H1 (cell line): ENCODE measurements around the gene SLC25A48. TPM values are rescaled to one million over a fixed set of nuclear protein-coding genes. Genes with fewer than 3 reads are reported as not detected.

Experiments
- GABPA ChIP-seq: IDR thresholded peaks from 2 replicates; pipeline ENCODE4 v1.6.1; 2011; ENCODE audit warnings: mild to moderate bottlenecking, low read length, moderate library complexity, borderline replicate concordance; ENCODE audit not compliant: insufficient read depth
- KDM1A ChIP-seq: fragments of 200-600, 300-600 bp; sonication (generic); IDR thresholded peaks from 2 replicates; pipeline ENCODE4 v1.7.1; 2016; ENCODE audit warnings: mild to moderate bottlenecking, low read length, borderline replicate concordance
- POLR2A ChIP-seq, 2 experiments: IDR thresholded peaks; 1 replicate in 1 of 2; 2 replicates in 1 of 2; pipeline ENCODE4 v1.6.1; 2011; ENCODE audit warnings: low read depth in 2 of 2, low read length in 2 of 2, mild to moderate bottlenecking in 2 of 2; ENCODE audit errors: control extremely low read depth in 1 of 2
- ZNF274 ChIP-seq: IDR thresholded peaks from 2 replicates; pipeline ENCODE4 v1.7.0; 2012; ENCODE audit warnings: low read length, borderline replicate concordance; ENCODE audit errors: extremely low read depth
- polyA plus RNA-seq, 7 experiments: library from polyadenylated mRNA; depleted of rRNA in 3 of 7; stranded (reverse) in 5 of 7; unstranded in 2 of 7; fragments of >200 nt in 5 of 7; fragments of 200-250 nt in 2 of 7; gene quantifications; 1 replicate in 5 of 7; 2 replicates in 1 of 7; 4 replicates in 1 of 7; pipeline versions ENCODE4 v1.2.1 to v1.2.3, GENCODE V29; 2011 to 2013; ENCODE audit warnings: missing spikeins in 2 of 7, mixed read lengths in 2 of 7
- total RNA-seq: library from RNA; stranded (reverse); fragmentation: NEBNext Ultra II Directional; extraction: Animal tissue kit (Norgen Biotek cat#: 25700); gene quantifications from 2 replicates; pipeline ENCODE4 v1.2.1, GENCODE V29; 2021
- TF ChIP-seq, protein P1 (sequence below): fragments of 300-600 bp; sonication (generic); IDR thresholded peaks from 2 replicates; pipeline ENCODE4 v1.7.1; 2012; ENCODE audit warnings: low read length, moderate library complexity, mild to moderate bottlenecking, inconsistent platforms; ENCODE audit not compliant: insufficient replicate concordance
- TF ChIP-seq, protein P2 (sequence below): IDR thresholded peaks from 2 replicates; pipeline ENCODE4 v1.6.1; 2012; ENCODE audit warnings: inconsistent platforms
- TF ChIP-seq, protein P3 (sequence below): IDR thresholded peaks from 2 replicates; pipeline ENCODE4 v1.6.1; 2011; ENCODE audit warnings: low read length, improper control_type of control experiment

The SLC25A48 gene
- total and polyA plus RNA-seq, 2 of the 8 experiments (the other 6 are each of a cell fraction or from before 2014, with no cell fraction given): 1.3 to 1.8 TPM

DNA sequence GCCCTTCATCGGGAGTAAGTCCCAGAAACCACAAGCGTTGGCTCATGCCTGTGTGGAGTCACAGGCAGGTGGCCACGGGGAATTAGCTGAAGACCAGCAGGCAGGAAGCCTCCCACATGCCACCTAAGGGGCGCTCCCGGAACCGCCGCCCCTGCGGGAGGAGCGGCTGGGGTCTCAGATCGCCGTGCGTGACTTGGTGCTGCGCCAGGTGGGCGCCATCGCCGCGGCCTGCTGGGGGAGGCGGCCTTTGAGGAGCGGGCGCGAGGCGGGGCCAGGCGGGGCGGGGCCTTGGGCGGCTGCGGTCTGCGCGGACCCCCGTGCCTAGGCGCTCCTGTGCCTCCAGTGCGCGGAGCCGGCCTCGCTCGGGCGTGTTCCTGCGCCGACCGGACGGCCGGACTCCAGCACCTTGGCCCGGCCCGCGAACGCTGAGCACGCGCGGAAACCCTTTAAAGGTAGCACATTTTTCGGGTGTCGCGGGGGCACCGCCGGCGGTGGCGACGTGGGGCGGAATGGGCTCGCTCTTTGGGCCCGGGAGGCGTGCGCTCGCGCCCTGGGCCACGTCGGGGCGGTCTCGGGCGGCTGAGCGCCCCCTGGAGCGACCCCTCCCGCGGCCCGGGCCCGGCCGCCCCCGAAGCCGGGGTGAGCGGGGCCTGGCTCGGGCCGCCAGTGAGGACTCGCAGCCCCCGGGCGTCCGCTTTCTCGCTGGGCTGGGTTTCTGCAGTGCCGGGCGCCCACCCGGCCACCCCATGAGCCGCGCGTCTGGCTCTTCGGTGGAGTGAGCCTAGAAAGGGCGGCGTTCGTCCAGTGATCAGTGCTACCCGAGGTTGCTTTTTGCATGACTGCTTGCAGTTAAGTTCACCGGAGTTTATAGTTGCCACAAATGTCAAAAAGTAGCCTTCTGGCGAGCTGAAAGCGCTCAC, 95.8 kb downstream of the SLC25A48 start (continued):
- TF ChIP-seq, protein P1, sequence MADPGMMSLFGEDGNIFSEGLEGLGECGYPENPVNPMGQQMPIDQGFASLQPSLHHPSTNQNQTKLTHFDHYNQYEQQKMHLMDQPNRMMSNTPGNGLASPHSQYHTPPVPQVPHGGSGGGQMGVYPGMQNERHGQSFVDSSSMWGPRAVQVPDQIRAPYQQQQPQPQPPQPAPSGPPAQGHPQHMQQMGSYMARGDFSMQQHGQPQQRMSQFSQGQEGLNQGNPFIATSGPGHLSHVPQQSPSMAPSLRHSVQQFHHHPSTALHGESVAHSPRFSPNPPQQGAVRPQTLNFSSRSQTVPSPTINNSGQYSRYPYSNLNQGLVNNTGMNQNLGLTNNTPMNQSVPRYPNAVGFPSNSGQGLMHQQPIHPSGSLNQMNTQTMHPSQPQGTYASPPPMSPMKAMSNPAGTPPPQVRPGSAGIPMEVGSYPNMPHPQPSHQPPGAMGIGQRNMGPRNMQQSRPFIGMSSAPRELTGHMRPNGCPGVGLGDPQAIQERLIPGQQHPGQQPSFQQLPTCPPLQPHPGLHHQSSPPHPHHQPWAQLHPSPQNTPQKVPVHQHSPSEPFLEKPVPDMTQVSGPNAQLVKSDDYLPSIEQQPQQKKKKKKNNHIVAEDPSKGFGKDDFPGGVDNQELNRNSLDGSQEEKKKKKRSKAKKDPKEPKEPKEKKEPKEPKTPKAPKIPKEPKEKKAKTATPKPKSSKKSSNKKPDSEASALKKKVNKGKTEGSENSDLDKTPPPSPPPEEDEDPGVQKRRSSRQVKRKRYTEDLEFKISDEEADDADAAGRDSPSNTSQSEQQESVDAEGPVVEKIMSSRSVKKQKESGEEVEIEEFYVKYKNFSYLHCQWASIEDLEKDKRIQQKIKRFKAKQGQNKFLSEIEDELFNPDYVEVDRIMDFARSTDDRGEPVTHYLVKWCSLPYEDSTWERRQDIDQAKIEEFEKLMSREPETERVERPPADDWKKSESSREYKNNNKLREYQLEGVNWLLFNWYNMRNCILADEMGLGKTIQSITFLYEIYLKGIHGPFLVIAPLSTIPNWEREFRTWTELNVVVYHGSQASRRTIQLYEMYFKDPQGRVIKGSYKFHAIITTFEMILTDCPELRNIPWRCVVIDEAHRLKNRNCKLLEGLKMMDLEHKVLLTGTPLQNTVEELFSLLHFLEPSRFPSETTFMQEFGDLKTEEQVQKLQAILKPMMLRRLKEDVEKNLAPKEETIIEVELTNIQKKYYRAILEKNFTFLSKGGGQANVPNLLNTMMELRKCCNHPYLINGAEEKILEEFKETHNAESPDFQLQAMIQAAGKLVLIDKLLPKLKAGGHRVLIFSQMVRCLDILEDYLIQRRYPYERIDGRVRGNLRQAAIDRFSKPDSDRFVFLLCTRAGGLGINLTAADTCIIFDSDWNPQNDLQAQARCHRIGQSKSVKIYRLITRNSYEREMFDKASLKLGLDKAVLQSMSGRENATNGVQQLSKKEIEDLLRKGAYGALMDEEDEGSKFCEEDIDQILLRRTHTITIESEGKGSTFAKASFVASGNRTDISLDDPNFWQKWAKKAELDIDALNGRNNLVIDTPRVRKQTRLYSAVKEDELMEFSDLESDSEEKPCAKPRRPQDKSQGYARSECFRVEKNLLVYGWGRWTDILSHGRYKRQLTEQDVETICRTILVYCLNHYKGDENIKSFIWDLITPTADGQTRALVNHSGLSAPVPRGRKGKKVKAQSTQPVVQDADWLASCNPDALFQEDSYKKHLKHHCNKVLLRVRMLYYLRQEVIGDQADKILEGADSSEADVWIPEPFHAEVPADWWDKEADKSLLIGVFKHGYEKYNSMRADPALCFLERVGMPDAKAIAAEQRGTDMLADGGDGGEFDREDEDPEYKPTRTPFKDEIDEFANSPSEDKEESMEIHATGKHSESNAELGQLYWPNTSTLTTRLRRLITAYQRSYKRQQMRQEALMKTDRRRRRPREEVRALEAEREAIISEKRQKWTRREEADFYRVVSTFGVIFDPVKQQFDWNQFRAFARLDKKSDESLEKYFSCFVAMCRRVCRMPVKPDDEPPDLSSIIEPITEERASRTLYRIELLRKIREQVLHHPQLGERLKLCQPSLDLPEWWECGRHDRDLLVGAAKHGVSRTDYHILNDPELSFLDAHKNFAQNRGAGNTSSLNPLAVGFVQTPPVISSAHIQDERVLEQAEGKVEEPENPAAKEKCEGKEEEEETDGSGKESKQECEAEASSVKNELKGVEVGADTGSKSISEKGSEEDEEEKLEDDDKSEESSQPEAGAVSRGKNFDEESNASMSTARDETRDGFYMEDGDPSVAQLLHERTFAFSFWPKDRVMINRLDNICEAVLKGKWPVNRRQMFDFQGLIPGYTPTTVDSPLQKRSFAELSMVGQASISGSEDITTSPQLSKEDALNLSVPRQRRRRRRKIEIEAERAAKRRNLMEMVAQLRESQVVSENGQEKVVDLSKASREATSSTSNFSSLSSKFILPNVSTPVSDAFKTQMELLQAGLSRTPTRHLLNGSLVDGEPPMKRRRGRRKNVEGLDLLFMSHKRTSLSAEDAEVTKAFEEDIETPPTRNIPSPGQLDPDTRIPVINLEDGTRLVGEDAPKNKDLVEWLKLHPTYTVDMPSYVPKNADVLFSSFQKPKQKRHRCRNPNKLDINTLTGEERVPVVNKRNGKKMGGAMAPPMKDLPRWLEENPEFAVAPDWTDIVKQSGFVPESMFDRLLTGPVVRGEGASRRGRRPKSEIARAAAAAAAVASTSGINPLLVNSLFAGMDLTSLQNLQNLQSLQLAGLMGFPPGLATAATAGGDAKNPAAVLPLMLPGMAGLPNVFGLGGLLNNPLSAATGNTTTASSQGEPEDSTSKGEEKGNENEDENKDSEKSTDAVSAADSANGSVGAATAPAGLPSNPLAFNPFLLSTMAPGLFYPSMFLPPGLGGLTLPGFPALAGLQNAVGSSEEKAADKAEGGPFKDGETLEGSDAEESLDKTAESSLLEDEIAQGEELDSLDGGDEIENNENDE: no peak
- no peak for TF ChIP-seq KDM1A
- TF ChIP-seq, protein P2, sequence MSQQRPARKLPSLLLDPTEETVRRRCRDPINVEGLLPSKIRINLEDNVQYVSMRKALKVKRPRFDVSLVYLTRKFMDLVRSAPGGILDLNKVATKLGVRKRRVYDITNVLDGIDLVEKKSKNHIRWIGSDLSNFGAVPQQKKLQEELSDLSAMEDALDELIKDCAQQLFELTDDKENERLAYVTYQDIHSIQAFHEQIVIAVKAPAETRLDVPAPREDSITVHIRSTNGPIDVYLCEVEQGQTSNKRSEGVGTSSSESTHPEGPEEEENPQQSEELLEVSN: peak; percentile 37; the same call in 1 of the 2 replicates
- TF ChIP-seq, protein P3, sequence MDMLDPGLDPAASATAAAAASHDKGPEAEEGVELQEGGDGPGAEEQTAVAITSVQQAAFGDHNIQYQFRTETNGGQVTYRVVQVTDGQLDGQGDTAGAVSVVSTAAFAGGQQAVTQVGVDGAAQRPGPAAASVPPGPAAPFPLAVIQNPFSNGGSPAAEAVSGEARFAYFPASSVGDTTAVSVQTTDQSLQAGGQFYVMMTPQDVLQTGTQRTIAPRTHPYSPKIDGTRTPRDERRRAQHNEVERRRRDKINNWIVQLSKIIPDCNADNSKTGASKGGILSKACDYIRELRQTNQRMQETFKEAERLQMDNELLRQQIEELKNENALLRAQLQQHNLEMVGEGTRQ: no peak
- TF ChIP-seq ZNF274: no peak
- TF ChIP-seq POLR2A (IDR thresholded peaks at IDR 0.05; ENCODE audit: control extremely low read depth in 1 of 2, low read depth in 2 of 2, low read length in 2 of 2): peak in 1 of 2 experiments; percentile 37; a peak in 2 of 3 replicates
- peak; percentile 22; the same call in 1 of the 2 replicates for TF ChIP-seq GABPA
